ENCODE results near the gene POLG2. TPM values are rescaled to one million over a fixed set of nuclear protein-coding genes. Genes with fewer than 3 reads are reported as not detected.

The POLG2 gene
- total RNA-seq, 2 donors from 2014 or later = 27.1 to 33.9 TPM

DNA sequence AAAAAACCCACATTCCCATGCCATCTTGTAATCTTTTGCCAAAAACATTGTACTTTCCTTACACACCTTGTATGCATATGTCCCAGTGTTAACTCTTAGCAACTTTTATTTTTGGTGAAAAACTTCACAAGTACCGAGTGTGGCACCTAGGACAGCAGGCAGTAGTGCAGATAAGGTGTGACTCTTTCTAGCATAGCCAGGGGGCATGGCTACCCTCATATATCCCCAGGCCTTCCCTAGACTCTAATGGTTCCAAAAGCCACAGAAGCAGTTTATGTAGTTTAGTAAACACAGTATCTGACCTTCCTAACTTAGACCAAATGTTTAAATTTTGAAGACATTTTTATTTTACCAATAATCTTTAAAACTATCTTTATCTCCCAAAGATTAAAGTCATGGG is 68.4 kb downstream of the POLG2 start:
- Mint-ChIP-seq H3K27me3 (ENCODE audit: insufficient read depth) (peaks cover 1% of the 10 kb centered on the region), H3K9me3 (peaks cover 32% of the 10 kb centered on the region), H3K4me1 (no peaks in the 10 kb centered on the region), H3K4me3 (no peak overlapping the region), H3K27ac (no peak overlapping the region), H3K36me3 (ENCODE audit: low read depth) (peaks cover 1% of the 10 kb centered on the region)
- H3K4me3 ChIP-seq (ENCODE audit: low read length) = no peak overlapping the region
- H3K9ac ChIP-seq (ENCODE audit: extremely low read depth, low read length, poor library complexity, severe bottlenecking) = no peak overlapping the region
- H3K4me1 ChIP-seq (ENCODE audit: control insufficient read depth, insufficient read depth, low read length) = no peaks in the 10 kb centered on the region
- H3K36me3 ChIP-seq (ENCODE audit: control insufficient read depth, insufficient read depth, low read length) = no peaks in the 10 kb centered on the region
- TF ChIP-seq, protein P1, sequence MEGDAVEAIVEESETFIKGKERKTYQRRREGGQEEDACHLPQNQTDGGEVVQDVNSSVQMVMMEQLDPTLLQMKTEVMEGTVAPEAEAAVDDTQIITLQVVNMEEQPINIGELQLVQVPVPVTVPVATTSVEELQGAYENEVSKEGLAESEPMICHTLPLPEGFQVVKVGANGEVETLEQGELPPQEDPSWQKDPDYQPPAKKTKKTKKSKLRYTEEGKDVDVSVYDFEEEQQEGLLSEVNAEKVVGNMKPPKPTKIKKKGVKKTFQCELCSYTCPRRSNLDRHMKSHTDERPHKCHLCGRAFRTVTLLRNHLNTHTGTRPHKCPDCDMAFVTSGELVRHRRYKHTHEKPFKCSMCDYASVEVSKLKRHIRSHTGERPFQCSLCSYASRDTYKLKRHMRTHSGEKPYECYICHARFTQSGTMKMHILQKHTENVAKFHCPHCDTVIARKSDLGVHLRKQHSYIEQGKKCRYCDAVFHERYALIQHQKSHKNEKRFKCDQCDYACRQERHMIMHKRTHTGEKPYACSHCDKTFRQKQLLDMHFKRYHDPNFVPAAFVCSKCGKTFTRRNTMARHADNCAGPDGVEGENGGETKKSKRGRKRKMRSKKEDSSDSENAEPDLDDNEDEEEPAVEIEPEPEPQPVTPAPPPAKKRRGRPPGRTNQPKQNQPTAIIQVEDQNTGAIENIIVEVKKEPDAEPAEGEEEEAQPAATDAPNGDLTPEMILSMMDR (conservative IDR thresholded peaks at IDR 0.05) = no peak
- no peaks in the 10 kb centered on the region for H3K27me3 ChIP-seq (ENCODE audit: control insufficient read depth, insufficient read depth, low read length, poor library complexity, severe bottlenecking)
- no peak overlapping the region for H3K27ac ChIP-seq (ENCODE audit: low read depth, low read length)
- DNase-seq = no peak
- H3K9me3 ChIP-seq (ENCODE audit: control insufficient read depth, low read length) = peaks cover 22% of the 10 kb centered on the region
- 67 to 72% methylated on average over 1 of the region's 1 CpG for WGBS, 2 experiments (ENCODE audit: insufficient coverage in 1 of 2, insufficient read length in 1 of 2)

Small RNAs within 50 kb of the gene (microRNA-seq; reads per million reads assigned to microRNA genes)
- gene MIR3064 (ENCODE audit: borderline microRNAs expressed) = not detected
- gene MIR5047 (ENCODE audit: borderline microRNAs expressed) = not detected

Other genes starting within 250 kb of the POLG2 start
- gene TEX2, start 233.8 kb downstream of the POLG2 start, total RNA-seq = 10 to 100 TPM; 11.6 to 13.1 TPM
- under 1 TPM; 0.33 to 0.86 TPM for gene PECAM1, start 106.2 kb downstream of the POLG2 start, total RNA-seq
- under 1 TPM in 1 of 2 donors, not detected in 1; 0.80 TPM for gene MILR1, start 47.9 kb downstream of the POLG2 start, total RNA-seq
- 100 to 1,000 TPM; 687 to 894 TPM for gene DDX5, start 9.2 kb upstream of the POLG2 start, total RNA-seq
- 10 to 100 TPM; 75.5 to 93.9 TPM for gene CEP95, start 9.9 kb upstream of the POLG2 start, total RNA-seq
- gene SMURF2, start 165.3 kb upstream of the POLG2 start, total RNA-seq = 10 to 100 TPM; 33.6 to 34.1 TPM

Measured in endodermal cell (in vitro differentiated cells).